ENCODE data around the gene HEATR3.

HEATR3 gene

GRCh38 chr16:50152807-50153595, 87.2 kb downstream of the HEATR3 start, which contains the start of gene TENT4B:
TENT4B (plus strand) TSS chr16:50153306; CDS start chr16:50153622, 316 bp downstream.
- DNase-seq = peak in 55 of 56 donors; percentile 23 to 98 (median 84)

GRCh38 chr16:50153596-50154419, 88.0 kb downstream of the HEATR3 start:
- DNase-seq = peak in 22 of 56 donors; percentile 29 to 78 (median 56)

GRCh38 chr16:50154420-50154950, 88.7 kb downstream of the HEATR3 start:
- peak in 17 of 56 donors; percentile 3 to 53 (median 20) for DNase-seq

GRCh38 chr16:50155925-50156324, 90.2 kb downstream of the HEATR3 start:
- no peak for DNase-seq
